Panc1 (cell line): Measurements from ENCODE around the gene HDHD3. TPM values are rescaled to one million over a fixed set of nuclear protein-coding genes. Genes with fewer than 3 reads are reported as not detected.

Source experiments
- ATAC-seq: fragments of 200-7000 bp; cut with Tn5 transposase; 2 replicates; pipeline ENCODE4 v1.9.1; 2020; ENCODE audit warnings: mild to moderate bottlenecking, moderate library complexity
- BruUV-seq: library from RNA; stranded (reverse); fragments of 400-500 nt; replicated peaks from 2 replicates; lab custom pipeline; 2021; lab: Mats Ljungman, UMichigan
- CTCF ChIA-PET: fragments of 300-600 bp; sonication (Branson Sonifier 250); formaldehyde crosslinking; loops from one replicate; lab custom pipeline; 2022; ENCODE audit warnings: antibody characterized with exemption; lab: Charles Lee
- POLR2A ChIA-PET: fragments of 300-600 bp; sonication (Branson Sonifier 250); formaldehyde crosslinking; loops from one replicate; lab custom pipeline; 2022; ENCODE audit warnings: antibody characterized with exemption; lab: Charles Lee
- DNase-seq: peaks from one replicate; pipeline ENCODE4 v3.0.0-alpha.2; 2010; ENCODE audit warnings: low read depth, low spot score
- H3K27ac ChIP-seq: 2 replicates; pipeline ENCODE4 v1.5.1; 2011; ENCODE audit warnings: mild to moderate bottlenecking, low read length, inconsistent platforms
- H3K27me3 ChIP-seq: fragments of 200-500 bp; sonication (Bioruptor generic); 2 replicates; pipeline ENCODE4 v1.6.0; 2014; ENCODE audit warnings: low read length, inconsistent platforms; ENCODE audit not compliant: control insufficient read depth, insufficient read depth
- H3K36me3 ChIP-seq: fragments of 200-500 bp; sonication (Bioruptor generic); 2 replicates; pipeline ENCODE4 v1.5.1; 2014; ENCODE audit warnings: inconsistent platforms, mild to moderate bottlenecking, low read length, moderate library complexity; ENCODE audit not compliant: control insufficient read depth, insufficient read depth
- H3K4me1 ChIP-seq: 2 replicates; pipeline ENCODE4 v1.5.1; 2011; ENCODE audit warnings: inconsistent platforms, mild to moderate bottlenecking, low read length, moderate library complexity; ENCODE audit not compliant: control insufficient read depth, insufficient read depth
- H3K4me3 ChIP-seq, 2 experiments: 2 replicates each; pipeline ENCODE4 v1.5.1; 2011 to 2012; ENCODE audit warnings: low read depth in 2 of 2, low read length in 2 of 2, mild to moderate bottlenecking in 2 of 2, inconsistent platforms in 1 of 2, moderate library complexity in 1 of 2
- H3K9me3 ChIP-seq: fragments of 200-500 bp; sonication (Bioruptor generic); 2 replicates; pipeline ENCODE4 v1.5.1; 2014; ENCODE audit warnings: low read depth, mild to moderate bottlenecking, inconsistent platforms, low read length, moderate library complexity; ENCODE audit not compliant: control insufficient read depth, insufficient read depth
- CTCF ChIP-seq: fragments of 450-650 bp; IDR thresholded peaks from 2 replicates; pipeline ENCODE4 v1.5.1; 2017; ENCODE audit warnings: mild to moderate bottlenecking
- POLR2AphosphoS5 ChIP-seq: IDR thresholded peaks from 2 replicates; pipeline ENCODE4 v1.6.1; 2012; ENCODE audit warnings: mild to moderate bottlenecking, low read depth, low read length, moderate library complexity
- REST ChIP-seq, 2 experiments: IDR thresholded peaks; 2 replicates each; pipeline ENCODE4 v1.6.1; 2011 to 2012; ENCODE audit warnings: low read depth in 2 of 2, control low read depth in 1 of 2, low read length in 1 of 2, mild to moderate bottlenecking in 1 of 2, moderate library complexity in 1 of 2; ENCODE audit not compliant: insufficient read depth in 1 of 2
- SIN3A ChIP-seq: IDR thresholded peaks from 2 replicates; pipeline ENCODE4 v1.6.1; 2012; ENCODE audit warnings: low read depth, mild to moderate bottlenecking, low read length, moderate library complexity, borderline replicate concordance; ENCODE audit not compliant: insufficient read depth
- TCF7L2 ChIP-seq: IDR thresholded peaks from 2 replicates; pipeline ENCODE4 v1.6.1; 2011; ENCODE audit warnings: mild to moderate bottlenecking, low read depth, low read length, inconsistent platforms
- in situ Hi-C: cut with HindIII; loops from 2 replicates; pipeline ENCODE4 v1.10.0; 2016; ENCODE audit warnings: low sequenced_read_pairs, low pct_unique_long_range_greater_than_20kb
- intact Hi-C: fragments of 100-400 bp; cut with micrococcal nuclease; formaldehyde crosslinking; loops from one replicate; pipeline ENCODE4 v1.10.0; 2022; ENCODE audit not compliant: unreplicated experiment
- total RNA-seq: library from RNA; stranded (reverse); gene quantifications from one replicate; pipeline ENCODE4 v1.2.1, GENCODE V29; 2021; ENCODE audit not compliant: unreplicated experiment

The HDHD3 gene
- total RNA-seq, 1 experiment from 2014 or later: 14.5 TPM

DNA sequence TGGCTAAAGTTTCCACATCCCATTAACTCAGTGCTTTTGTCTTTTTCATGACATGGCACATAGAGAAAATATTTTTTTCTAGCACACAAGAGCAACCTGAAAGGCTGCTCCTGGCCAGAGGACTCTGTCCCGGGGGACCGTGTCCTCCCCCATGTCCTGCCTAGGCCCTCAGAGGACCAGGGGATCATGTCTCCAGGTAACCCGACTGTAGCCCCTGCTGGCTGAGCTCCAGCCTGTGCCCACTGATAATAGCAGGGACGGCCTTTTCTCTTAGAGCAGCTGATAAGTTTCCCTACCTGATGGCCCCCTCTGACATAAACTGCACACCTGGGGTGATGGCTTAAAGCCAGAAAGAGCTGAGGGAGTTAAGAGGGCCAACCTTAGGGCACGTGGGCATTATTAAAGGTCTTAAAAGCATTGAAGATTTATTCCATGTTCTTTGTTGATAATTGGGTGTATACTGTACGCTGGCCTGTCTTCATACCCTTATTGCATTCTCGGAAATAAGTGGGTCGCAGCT is 5.9 kb downstream of the HDHD3 start:
- ChIA-PET CTCF (interaction anchor here (0.6 kb wide), 1 partner anchor 297 kb away, joined by 4 read pairs; no protein-coding TSS in a partner anchor), POLR2A (no interaction called here)
- no peak for TF ChIP-seq POLR2AphosphoS5
- no peak for TF ChIP-seq REST (IDR thresholded peaks at IDR 0.05; ENCODE audit: insufficient read depth in 1 of 2, low read depth in 2 of 2, low read length in 1 of 2)
- no peak for TF ChIP-seq TCF7L2
- TF ChIP-seq SIN3A: no peak
- no peak for TF ChIP-seq CTCF
- no peaks in the 10 kb centered on the region for H3K9me3 ChIP-seq
- H3K27me3 ChIP-seq: no peaks in the 10 kb centered on the region
- no TSS peak for BruUV-seq
- no peak for DNase-seq
- in situ Hi-C loops: no loop called here
- H3K27ac ChIP-seq: no peak overlapping the region
- H3K4me1 ChIP-seq: no peaks in the 10 kb centered on the region; the same call in 1 of the 2 replicates
- H3K4me3 ChIP-seq: no peak overlapping the region
- intact Hi-C loops: no loop called here
- ATAC-seq: no peak
- no peaks in the 10 kb centered on the region; the same call in 1 of the 2 replicates for H3K36me3 ChIP-seq

- intact Hi-C loops: no loop called here
- no peak for DNase-seq
- CTCF ChIA-PET: no interaction called here
Observed at GRCh38 chr9:113369855-113370140, 7.0 kb downstream of the HDHD3 start.

More at GRCh38 chr9:113369855-113370140, 7.0 kb downstream of the HDHD3 start:
- no peaks in the 10 kb centered on the region for H3K4me1 ChIP-seq
- no peak overlapping the region for H3K27ac ChIP-seq
- ATAC-seq: no peak
- no peak overlapping the region for H3K4me3 ChIP-seq
- in situ Hi-C loops: no loop called here
- no peaks in the 10 kb centered on the region for H3K9me3 ChIP-seq
- POLR2A ChIA-PET: no interaction called here
- TF ChIP-seq TCF7L2: no peak
- TF ChIP-seq CTCF: no peak
- TF ChIP-seq POLR2AphosphoS5: no peak
- no peak for TF ChIP-seq REST (IDR thresholded peaks at IDR 0.05; ENCODE audit: insufficient read depth in 1 of 2, low read depth in 2 of 2, low read length in 1 of 2)
- no peak for TF ChIP-seq SIN3A
- BruUV-seq: no TSS peak
- no peaks in the 10 kb centered on the region; the same call in 1 of the 2 replicates for H3K36me3 ChIP-seq
- H3K27me3 ChIP-seq: no peaks in the 10 kb centered on the region
